ENCODE measurements around the gene ZFP36L1. TPM values are rescaled to one million over a fixed set of nuclear protein-coding genes. Genes with fewer than 3 reads are reported as not detected.

Gene ZFP36L1
- total RNA-seq, 5 donors from 2014 or later (not counting 1 experiment from before 2014, with no cell fraction given), result 123 to 253 (median 233) TPM

DNA sequence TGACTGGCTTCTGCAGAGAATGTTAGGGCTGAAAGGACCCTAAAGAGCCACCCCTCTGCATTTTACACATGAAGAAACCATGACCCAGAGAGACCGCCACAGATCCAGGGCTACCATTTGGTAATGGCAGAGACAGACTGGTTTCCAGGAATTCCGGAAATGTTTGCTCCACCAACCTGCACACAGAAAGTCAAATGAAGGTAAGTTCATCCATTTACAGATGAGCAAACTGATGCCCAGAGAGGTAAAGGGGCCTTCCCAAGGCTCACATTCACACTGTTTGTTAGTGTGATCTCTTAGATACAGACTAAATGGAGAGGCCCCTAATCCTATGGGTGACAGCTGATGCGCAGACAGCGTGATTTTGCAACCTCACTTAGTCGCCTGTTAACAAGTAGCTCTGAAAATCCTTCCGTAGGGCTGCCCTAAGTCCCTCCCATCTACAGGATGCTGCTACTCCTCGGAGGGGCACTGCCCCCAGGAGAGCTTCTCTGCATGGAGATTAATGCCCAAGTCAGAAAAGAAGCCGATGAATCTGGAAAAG, 33.8 kb downstream of the ZFP36L1 start:
- peaks cover 4 to 13% of the 10 kb centered on the region in 2 experiments for H3K4me1 ChIP-seq (ENCODE audit: control insufficient read depth in 1 of 2, extremely low read depth in 1 of 2, insufficient read depth in 2 of 2, low read length in 2 of 2)
- H3K4me3 Mint-ChIP-seq, result no peak overlapping the region
- ChIA-PET CTCF (interaction anchor here (0.6 to 1.1 kb wide), 2 partner anchors 32 to 251 kb away, joined by 3 to 5 read pairs; no protein-coding TSS in a partner anchor), POLR2A (interaction anchor here in 1 of 2 donors (0.6 kb wide), 1 partner anchor 198 kb away, joined by 3 read pairs; no protein-coding TSS in a partner anchor)
- WGBS (ENCODE audit: insufficient coverage), result 100% methylated on average over 2 of the region's 8 CpGs
- H3K27ac Mint-ChIP-seq, result peak overlapping the region in 1 of 2 donors; percentile 34
- no peak overlapping the region for H3K4me3 ChIP-seq (ENCODE audit: control insufficient read depth in 1 of 2, extremely low read depth in 1 of 2, low read length in 1 of 2)
- no peaks in the 10 kb centered on the region for H3K27me3 ChIP-seq (replicated peaks in 1 of 2; ENCODE audit: control insufficient read depth in 2 of 2, extremely low read depth in 1 of 2, insufficient read depth in 2 of 2, low read length in 1 of 2)
- no peaks in the 10 kb centered on the region for H3K36me3 ChIP-seq (ENCODE audit: control insufficient read depth in 2 of 2, extremely low read depth in 1 of 2, insufficient read depth in 1 of 2, low read length in 1 of 2)
- ATAC-seq (replicated peaks in 1 of 4) (no peak), DNase-seq (no peak)
- no peaks in the 10 kb centered on the region for H3K9me3 Mint-ChIP-seq
- no peaks in the 10 kb centered on the region for H3K9me3 ChIP-seq
- no peak overlapping the region for H3K27ac ChIP-seq (ENCODE audit: low read length)
- no peaks in the 10 kb centered on the region for H3K36me3 Mint-ChIP-seq
- H3K27me3 Mint-ChIP-seq, result no peaks in the 10 kb centered on the region
- H3K4me1 Mint-ChIP-seq, result peaks cover 16 to 21% (median 19%) of the 10 kb centered on the region in 3 donors

DNA sequence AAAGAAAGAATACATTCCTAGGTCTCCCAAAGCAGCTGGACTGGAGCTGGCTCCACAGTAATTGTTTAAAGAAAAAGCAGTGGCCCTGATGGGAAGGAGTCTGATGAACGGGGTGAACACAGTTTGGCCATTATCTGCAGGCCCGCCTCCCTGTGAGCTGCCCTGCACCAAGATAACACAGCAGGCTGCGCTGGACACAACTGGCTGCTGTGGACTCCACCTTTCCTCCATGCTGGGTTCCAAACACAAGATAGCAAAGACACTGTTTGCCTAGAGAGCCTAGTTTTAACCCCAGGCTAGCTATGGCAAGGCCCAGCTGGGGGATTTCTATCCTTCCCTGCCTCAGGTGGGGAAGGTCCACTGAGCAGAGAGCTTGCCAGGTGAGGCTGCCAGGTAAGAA, 34.6 kb downstream of the ZFP36L1 start:
- no peaks in the 10 kb centered on the region for H3K27me3 Mint-ChIP-seq
- Histone ChIP-seq H3K36me3 (ENCODE audit: control insufficient read depth in 2 of 2, extremely low read depth in 1 of 2, insufficient read depth in 1 of 2, low read length in 1 of 2) (no peaks in the 10 kb centered on the region), H3K9me3 (no peaks in the 10 kb centered on the region), H3K27ac (ENCODE audit: low read length) (no peak overlapping the region), H3K4me3 (ENCODE audit: control insufficient read depth in 1 of 2, extremely low read depth in 1 of 2, low read length in 1 of 2) (no peak overlapping the region), H3K27me3 (replicated peaks in 1 of 2; ENCODE audit: control insufficient read depth in 2 of 2, extremely low read depth in 1 of 2, insufficient read depth in 2 of 2, low read length in 1 of 2) (no peaks in the 10 kb centered on the region), H3K4me1 (ENCODE audit: control insufficient read depth in 1 of 2, extremely low read depth in 1 of 2, insufficient read depth in 2 of 2, low read length in 2 of 2) (peaks cover 4 to 13% of the 10 kb centered on the region in 2 experiments)
- no peak overlapping the region for H3K27ac Mint-ChIP-seq
- no peaks in the 10 kb centered on the region for H3K9me3 Mint-ChIP-seq
- no peak overlapping the region for H3K4me3 Mint-ChIP-seq
- ATAC-seq (replicated peaks in 1 of 4) (no peak), DNase-seq (no peak)
- ChIA-PET CTCF (interaction anchor here in 1 of 2 donors (0.6 kb wide), 1 partner anchor 33 kb away, joined by 5 read pairs; no protein-coding TSS in a partner anchor), POLR2A (interaction anchor here in 1 of 2 donors (0.6 kb wide), 1 partner anchor 548 kb away, joined by 5 read pairs; no protein-coding TSS in a partner anchor)
- peaks cover 16 to 21% (median 19%) of the 10 kb centered on the region in 3 donors for H3K4me1 Mint-ChIP-seq
- H3K36me3 Mint-ChIP-seq, result no peaks in the 10 kb centered on the region
- 83% methylated on average over 2 of the region's 3 CpGs for WGBS (ENCODE audit: insufficient coverage)

DNA sequence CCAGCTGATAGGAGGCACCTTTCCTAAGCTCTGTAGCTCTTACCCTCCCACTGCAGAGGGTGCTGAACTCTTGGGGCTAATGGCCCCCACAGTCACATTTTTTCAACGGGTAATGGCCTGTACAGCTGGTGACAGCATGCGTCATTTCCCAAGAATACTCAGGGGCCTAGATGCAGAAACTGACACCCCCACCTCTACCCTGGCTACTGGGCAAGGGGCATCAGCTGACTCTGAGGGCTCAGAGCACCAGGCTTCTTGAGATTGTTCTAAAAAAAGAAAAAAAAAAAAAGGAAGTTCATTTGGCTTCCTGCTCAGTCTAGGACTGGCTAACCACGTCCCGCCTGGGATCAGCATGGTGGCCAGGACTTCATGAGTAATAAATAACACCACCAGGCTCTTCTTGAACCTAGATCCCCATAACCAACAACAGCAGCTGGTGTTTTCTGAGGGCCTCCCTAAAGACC, 35.2 kb downstream of the ZFP36L1 start:
- WGBS (ENCODE audit: insufficient coverage), result 60% methylated on average over 2 of the region's 4 CpGs

GRCh38 chr14:68756734-68757133, 36.1 kb downstream of the ZFP36L1 start:
- Histone ChIP-seq H3K27me3 (replicated peaks in 1 of 2; ENCODE audit: control insufficient read depth in 2 of 2, extremely low read depth in 1 of 2, insufficient read depth in 2 of 2, low read length in 1 of 2) (no peaks in the 10 kb centered on the region), H3K36me3 (ENCODE audit: control insufficient read depth in 2 of 2, extremely low read depth in 1 of 2, insufficient read depth in 1 of 2, low read length in 1 of 2) (no peaks in the 10 kb centered on the region), H3K27ac (ENCODE audit: low read length) (no peak overlapping the region), H3K4me3 (ENCODE audit: control insufficient read depth in 1 of 2, extremely low read depth in 1 of 2, low read length in 1 of 2) (no peak overlapping the region), H3K4me1 (ENCODE audit: control insufficient read depth in 1 of 2, extremely low read depth in 1 of 2, insufficient read depth in 2 of 2, low read length in 2 of 2) (peaks cover 4 to 13% of the 10 kb centered on the region in 2 experiments), H3K9me3 (no peaks in the 10 kb centered on the region)
- Mint-ChIP-seq H3K27ac (no peak overlapping the region), H3K9me3 (no peaks in the 10 kb centered on the region), H3K4me3 (no peak overlapping the region), H3K27me3 (no peaks in the 10 kb centered on the region), H3K36me3 (no peaks in the 10 kb centered on the region), H3K4me1 (peaks cover 16 to 21% (median 18%) of the 10 kb centered on the region in 3 donors)
- ChIA-PET POLR2A (no interaction called here), CTCF (interaction anchor here in 1 of 2 donors (1.3 kb wide), 1 partner anchor 25 kb away, joined by 5 read pairs; no protein-coding TSS in a partner anchor)
- ATAC-seq (replicated peaks in 1 of 4) (no peak), DNase-seq (no peak)
- 100% methylated on average over 1 of the region's 6 CpGs for WGBS (ENCODE audit: insufficient coverage)

More for the DNA sequence above, 35.2 kb downstream of the ZFP36L1 start:
- Mint-ChIP-seq H3K27ac (no peak overlapping the region), H3K27me3 (no peaks in the 10 kb centered on the region), H3K4me3 (no peak overlapping the region), H3K4me1 (peaks cover 16 to 21% (median 19%) of the 10 kb centered on the region in 3 donors), H3K9me3 (no peaks in the 10 kb centered on the region), H3K36me3 (no peaks in the 10 kb centered on the region)
- POLR2A ChIA-PET, result no interaction called here
- H3K36me3 ChIP-seq (ENCODE audit: control insufficient read depth in 2 of 2, extremely low read depth in 1 of 2, insufficient read depth in 1 of 2, low read length in 1 of 2), result no peaks in the 10 kb centered on the region
- no peaks in the 10 kb centered on the region for H3K27me3 ChIP-seq (replicated peaks in 1 of 2; ENCODE audit: control insufficient read depth in 2 of 2, extremely low read depth in 1 of 2, insufficient read depth in 2 of 2, low read length in 1 of 2)
- DNase-seq, result peak in 1 of 35 experiments; percentile 41
- H3K4me3 ChIP-seq (ENCODE audit: control insufficient read depth in 1 of 2, extremely low read depth in 1 of 2, low read length in 1 of 2), result no peak overlapping the region
- peak in 1 of 4 experiments; percentile 50 for ATAC-seq (replicated peaks in 1 of 4)
- CTCF ChIA-PET, result interaction anchor here in 1 of 2 donors (1.3 kb wide), 1 partner anchor 24 kb away, joined by 5 read pairs; no protein-coding TSS in a partner anchor
- no peaks in the 10 kb centered on the region for H3K9me3 ChIP-seq
- peaks cover 4 to 13% of the 10 kb centered on the region in 2 experiments for H3K4me1 ChIP-seq (ENCODE audit: control insufficient read depth in 1 of 2, extremely low read depth in 1 of 2, insufficient read depth in 2 of 2, low read length in 2 of 2)
- no peak overlapping the region for H3K27ac ChIP-seq (ENCODE audit: low read length)

DNA sequence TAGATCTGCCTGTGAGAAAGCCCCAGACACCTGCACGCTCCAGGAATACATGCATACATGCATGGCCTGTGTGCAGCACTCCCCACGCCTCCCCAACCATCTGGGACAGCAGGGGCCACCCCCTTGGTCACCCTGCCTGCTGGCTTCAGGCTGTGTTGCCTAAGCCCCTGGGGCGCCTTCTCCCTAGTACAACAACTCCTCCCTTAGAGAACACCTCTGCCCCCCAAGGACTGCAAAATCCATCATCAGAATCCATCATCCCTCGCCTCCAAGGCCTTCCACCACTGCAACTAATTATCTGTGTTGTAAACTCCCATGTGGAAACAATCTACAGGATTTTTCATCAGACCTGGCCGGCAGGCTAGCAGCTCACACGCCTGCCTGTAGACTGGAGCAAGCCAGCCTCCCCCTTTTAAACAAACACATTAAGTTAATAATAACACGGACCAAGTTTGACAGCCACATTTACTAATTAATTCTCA, 36.8 kb downstream of the ZFP36L1 start:
- Mint-ChIP-seq H3K4me1 (peaks cover 15 to 21% (median 16%) of the 10 kb centered on the region in 3 donors), H3K36me3 (no peaks in the 10 kb centered on the region), H3K27ac (no peak overlapping the region), H3K4me3 (no peak overlapping the region), H3K27me3 (no peaks in the 10 kb centered on the region), H3K9me3 (no peaks in the 10 kb centered on the region)
- H3K27me3 ChIP-seq (replicated peaks in 1 of 2; ENCODE audit: control insufficient read depth in 2 of 2, extremely low read depth in 1 of 2, insufficient read depth in 2 of 2, low read length in 1 of 2), result no peaks in the 10 kb centered on the region
- no peaks in the 10 kb centered on the region for H3K9me3 ChIP-seq
- ChIA-PET CTCF (no interaction called here), POLR2A (no interaction called here)
- WGBS (ENCODE audit: insufficient coverage), result 96% methylated on average over 7 of the region's 7 CpGs
- ATAC-seq (replicated peaks in 1 of 4) (no peak), DNase-seq (no peak)
- no peak overlapping the region for H3K4me3 ChIP-seq (ENCODE audit: control insufficient read depth in 1 of 2, extremely low read depth in 1 of 2, low read length in 1 of 2)
- no peaks in the 10 kb centered on the region for H3K36me3 ChIP-seq (ENCODE audit: control insufficient read depth in 2 of 2, extremely low read depth in 1 of 2, insufficient read depth in 1 of 2, low read length in 1 of 2)
- H3K4me1 ChIP-seq (ENCODE audit: control insufficient read depth in 1 of 2, extremely low read depth in 1 of 2, insufficient read depth in 2 of 2, low read length in 2 of 2), result peaks cover 4 to 13% of the 10 kb centered on the region in 2 experiments
- no peak overlapping the region for H3K27ac ChIP-seq (ENCODE audit: low read length)

- Mint-ChIP-seq H3K4me3 (no peak overlapping the region), H3K4me1 (peaks cover 15 to 21% (median 16%) of the 10 kb centered on the region in 3 donors), H3K9me3 (no peaks in the 10 kb centered on the region), H3K36me3 (no peaks in the 10 kb centered on the region), H3K27ac (no peak overlapping the region), H3K27me3 (no peaks in the 10 kb centered on the region)
- ChIA-PET POLR2A (interaction anchor here in 1 of 2 donors (0.6 kb wide), 1 partner anchor 32 kb away, joined by 3 read pairs; no protein-coding TSS in a partner anchor), CTCF (no interaction called here)
- no CpG with 5 or more reads among the region's 3 CpGs for WGBS (ENCODE audit: insufficient coverage)
- Histone ChIP-seq H3K27me3 (replicated peaks in 1 of 2; ENCODE audit: control insufficient read depth in 2 of 2, extremely low read depth in 1 of 2, insufficient read depth in 2 of 2, low read length in 1 of 2) (no peaks in the 10 kb centered on the region), H3K4me1 (ENCODE audit: control insufficient read depth in 1 of 2, extremely low read depth in 1 of 2, insufficient read depth in 2 of 2, low read length in 2 of 2) (peaks cover 4 to 13% of the 10 kb centered on the region in 2 experiments), H3K4me3 (ENCODE audit: control insufficient read depth in 1 of 2, extremely low read depth in 1 of 2, low read length in 1 of 2) (no peak overlapping the region), H3K9me3 (no peaks in the 10 kb centered on the region), H3K27ac (ENCODE audit: low read length) (no peak overlapping the region), H3K36me3 (ENCODE audit: control insufficient read depth in 2 of 2, extremely low read depth in 1 of 2, insufficient read depth in 1 of 2, low read length in 1 of 2) (no peaks in the 10 kb centered on the region)
- DNase-seq (no peak), ATAC-seq (replicated peaks in 1 of 4) (no peak)
These were observed 37.9 kb downstream of the ZFP36L1 start for GRCh38 chr14:68755016-68755353.
